ENCODE results near the gene LAIR2. TPM values are rescaled to one million over a fixed set of nuclear protein-coding genes. Genes with fewer than 3 reads are reported as not detected.

The LAIR2 gene
- total and polyA plus RNA-seq, 8 donors = 0.30 TPM; not detected in 7

DNA sequence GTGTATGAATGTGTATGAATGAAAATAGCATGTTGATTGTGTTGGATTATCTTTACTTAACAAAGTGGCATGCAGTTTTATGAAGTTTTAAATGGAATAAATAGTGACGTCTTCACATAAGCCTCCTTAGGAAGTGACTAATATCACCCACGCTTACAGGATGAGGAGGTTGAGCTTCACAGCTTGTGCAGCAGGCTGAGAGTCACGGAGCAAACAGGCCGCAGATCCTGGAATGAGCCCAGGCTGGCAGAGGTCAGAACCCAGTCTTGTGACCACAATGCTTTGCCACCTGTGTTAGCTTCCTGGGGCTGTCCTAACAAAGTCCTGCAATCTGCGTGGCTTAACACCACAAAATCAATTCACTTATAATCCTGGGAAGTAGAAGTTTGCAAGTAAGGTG, 20.8 kb downstream of the LAIR2 start:
- TF ChIP-seq, protein P1, sequence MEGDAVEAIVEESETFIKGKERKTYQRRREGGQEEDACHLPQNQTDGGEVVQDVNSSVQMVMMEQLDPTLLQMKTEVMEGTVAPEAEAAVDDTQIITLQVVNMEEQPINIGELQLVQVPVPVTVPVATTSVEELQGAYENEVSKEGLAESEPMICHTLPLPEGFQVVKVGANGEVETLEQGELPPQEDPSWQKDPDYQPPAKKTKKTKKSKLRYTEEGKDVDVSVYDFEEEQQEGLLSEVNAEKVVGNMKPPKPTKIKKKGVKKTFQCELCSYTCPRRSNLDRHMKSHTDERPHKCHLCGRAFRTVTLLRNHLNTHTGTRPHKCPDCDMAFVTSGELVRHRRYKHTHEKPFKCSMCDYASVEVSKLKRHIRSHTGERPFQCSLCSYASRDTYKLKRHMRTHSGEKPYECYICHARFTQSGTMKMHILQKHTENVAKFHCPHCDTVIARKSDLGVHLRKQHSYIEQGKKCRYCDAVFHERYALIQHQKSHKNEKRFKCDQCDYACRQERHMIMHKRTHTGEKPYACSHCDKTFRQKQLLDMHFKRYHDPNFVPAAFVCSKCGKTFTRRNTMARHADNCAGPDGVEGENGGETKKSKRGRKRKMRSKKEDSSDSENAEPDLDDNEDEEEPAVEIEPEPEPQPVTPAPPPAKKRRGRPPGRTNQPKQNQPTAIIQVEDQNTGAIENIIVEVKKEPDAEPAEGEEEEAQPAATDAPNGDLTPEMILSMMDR (IDR thresholded peaks at IDR 0.05) = no peak
- TF ChIP-seq POLR2A (IDR thresholded peaks at IDR 0.05) (no peak), EP300 (IDR thresholded peaks at IDR 0.05) (no peak), POLR2AphosphoS5 (IDR thresholded peaks at IDR 0.05) (no peak)
- Histone ChIP-seq H3K9me3 (no peaks in the 10 kb centered on the region), H3K27me3 (peaks cover 0 to 65% (median 8%) of the 10 kb centered on the region in 3 donors), H3K27ac (no peak overlapping the region), H3K4me1 (no peaks in the 10 kb centered on the region), H3K4me3 (no peak overlapping the region), H3K36me3 (no peaks in the 10 kb centered on the region)
- intact Hi-C loops (cut with DNase I; ENCODE audit: low total_unique reads) = no loop called here
- 32 to 57% (median 51%) methylated on average over 4 to 5 of the region's 5 CpGs for WGBS, 5 donors
- peak in 1 of 2 donors; percentile 26 for DNase-seq

GRCh38 chr19:54525636-54526035, 23.0 kb downstream of the LAIR2 start:
- peaks cover 0 to 51% (median 4%) of the 10 kb centered on the region in 3 donors for H3K27me3 ChIP-seq
- no peak for DNase-seq
- no peaks in the 10 kb centered on the region for H3K36me3 ChIP-seq
- H3K4me1 ChIP-seq = no peaks in the 10 kb centered on the region
- H3K4me3 ChIP-seq = no peak overlapping the region
- H3K27ac ChIP-seq = no peak overlapping the region
- WGBS, 5 donors = 64 to 73% (median 70%) methylated on average over 5 of the region's 5 CpGs
- TF ChIP-seq POLR2A (IDR thresholded peaks at IDR 0.05) = no peak
- TF ChIP-seq, protein P1 (IDR thresholded peaks at IDR 0.05) = no peak
- H3K9me3 ChIP-seq = no peaks in the 10 kb centered on the region
- intact Hi-C loops (cut with DNase I; ENCODE audit: low total_unique reads) = no loop called here

GRCh38 chr19:54526972-54527371, 24.3 kb downstream of the LAIR2 start:
- H3K4me3 ChIP-seq = no peak overlapping the region
- no peak for TF ChIP-seq EP300 (IDR thresholded peaks at IDR 0.05)
- TF ChIP-seq, protein P1 (IDR thresholded peaks at IDR 0.05) = no peak
- TF ChIP-seq POLR2A (IDR thresholded peaks at IDR 0.05) = no peak
- TF ChIP-seq POLR2AphosphoS5 (IDR thresholded peaks at IDR 0.05) = no peak
- intact Hi-C loops (cut with DNase I; ENCODE audit: low total_unique reads) = no loop called here

DNA sequence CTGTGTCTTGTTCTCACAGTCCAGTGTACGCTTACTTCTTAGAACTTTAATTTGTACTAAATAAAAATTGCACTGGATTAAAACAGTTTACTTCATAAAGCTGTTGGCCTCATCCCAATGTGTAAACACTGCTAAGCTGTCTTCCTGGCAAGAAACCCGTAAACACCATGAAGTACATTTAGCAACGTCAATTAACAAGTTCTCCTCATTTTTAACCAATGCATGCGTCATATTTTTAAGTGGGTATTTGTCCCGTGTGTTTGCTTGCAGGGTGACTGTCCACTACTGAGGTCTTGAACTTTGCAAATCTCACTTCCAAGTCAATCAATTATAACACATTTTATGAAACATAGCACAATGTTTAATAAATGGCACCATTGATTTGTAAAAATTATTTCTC, 28.2 kb downstream of the LAIR2 start:
- Histone ChIP-seq H3K27ac (no peak overlapping the region), H3K9me3 (no peaks in the 10 kb centered on the region), H3K36me3 (no peaks in the 10 kb centered on the region), H3K4me3 (no peak overlapping the region), H3K4me1 (no peaks in the 10 kb centered on the region), H3K27me3 (peaks cover 0 to 58% (median under 1%) of the 10 kb centered on the region in 3 donors)
- no peak for DNase-seq
- intact Hi-C loops (cut with DNase I; ENCODE audit: low total_unique reads) = no loop called here
- 49 to 65% (median 57%) methylated on average over 5 of the region's 5 CpGs for WGBS, 5 donors
- TF ChIP-seq POLR2A (IDR thresholded peaks at IDR 0.05) (no peak), EP300 (IDR thresholded peaks at IDR 0.05) (no peak), POLR2AphosphoS5 (IDR thresholded peaks at IDR 0.05) (no peak)
- TF ChIP-seq, protein P1 (IDR thresholded peaks at IDR 0.05) = no peak

More at GRCh38 chr19:54526972-54527371, 24.3 kb downstream of the LAIR2 start:
- H3K27me3 ChIP-seq = peaks cover 0 to 42% (median 4%) of the 10 kb centered on the region in 3 donors
- no peaks in the 10 kb centered on the region for H3K36me3 ChIP-seq
- H3K9me3 ChIP-seq = no peaks in the 10 kb centered on the region
- WGBS, 5 donors = 89 to 93% (median 91%) methylated on average over 26 of the region's 26 CpGs
- no peaks in the 10 kb centered on the region for H3K4me1 ChIP-seq
- no peak for DNase-seq
- no peak overlapping the region for H3K27ac ChIP-seq
